Karpas-422 (cell line): ENCODE data around the gene TXNL4B. TPM values are rescaled to one million over a fixed set of nuclear protein-coding genes. Genes with fewer than 3 reads are reported as not detected.

ENCODE experiments used
- DNase-seq: peaks from one replicate; pipeline ENCODE4 v3.0.0-alpha.2; 2015
- H2AFZ ChIP-seq: fragments of 200-600 bp; sonication (generic); 2 replicates; pipeline ENCODE4 v1.6.1; 2014; ENCODE audit warnings: antibody characterized with exemption, low read length, mixed read lengths
- H3K27ac ChIP-seq: fragments of 200-600 bp; sonication (generic); 2 replicates; pipeline ENCODE4 v1.5.1; 2014; ENCODE audit warnings: mild to moderate bottlenecking, low read length, moderate library complexity
- H3K27me3 ChIP-seq: fragments of 200-600 bp; sonication (generic); 2 replicates; pipeline ENCODE4 v1.6.1; 2014; ENCODE audit warnings: low read length, mixed read lengths
- H3K36me3 ChIP-seq: fragments of 200-600 bp; sonication (generic); 2 replicates; pipeline ENCODE4 v1.6.1; 2014; ENCODE audit warnings: low read length, mixed read lengths; ENCODE audit not compliant: insufficient read depth
- H3K4me1 ChIP-seq: fragments of 200-600 bp; sonication (generic); 2 replicates; pipeline ENCODE4 v1.6.1; 2014; ENCODE audit warnings: mild to moderate bottlenecking, low read length, mixed read lengths
- H3K4me2 ChIP-seq: fragments of 200-600 bp; sonication (generic); 2 replicates; pipeline ENCODE4 v1.6.1; 2014; ENCODE audit warnings: low read length, low read depth, mild to moderate bottlenecking; ENCODE audit not compliant: poor library complexity, severe bottlenecking
- H3K4me3 ChIP-seq: fragments of 200-600 bp; sonication (generic); 2 replicates; pipeline ENCODE4 v1.5.1; 2014; ENCODE audit warnings: mild to moderate bottlenecking, antibody characterized with exemption, low read length, mixed read lengths
- H3K79me2 ChIP-seq: fragments of 200-600 bp; sonication (generic); 2 replicates; pipeline ENCODE4 v1.6.1; 2014; ENCODE audit warnings: mild to moderate bottlenecking, low read length, mixed read lengths
- H3K9ac ChIP-seq: fragments of 200-600 bp; sonication (generic); 2 replicates; pipeline ENCODE4 v1.6.0; 2014; ENCODE audit warnings: low read length
- H3K9me2 ChIP-seq: fragments of 200-600 bp; sonication (generic), shearing (Covaris generic); replicated peaks from 2 replicates; pipeline ENCODE4 v1.6.0; 2014; ENCODE audit warnings: mild to moderate bottlenecking, low read length, moderate library complexity; ENCODE audit not compliant: insufficient read depth
- H3K9me3 ChIP-seq: fragments of 300-700, 200-600 bp; sonication (generic); 2 replicates; pipeline ENCODE4 v1.6.1; 2014; ENCODE audit warnings: low read length, mixed read lengths
- H4K20me1 ChIP-seq: fragments of 200-600 bp; sonication (generic); 2 replicates; pipeline ENCODE4 v1.6.1; 2014; ENCODE audit warnings: mild to moderate bottlenecking, antibody characterized with exemption, low read length, low read depth; ENCODE audit not compliant: insufficient read depth
- total RNA-seq: library from RNA; depleted of rRNA; stranded (reverse); fragments of >200 nt; shearing (Covaris generic); gene quantifications from 2 replicates; pipeline ENCODE4 v1.2.3, GENCODE V29; 2014; ENCODE audit warnings: low replicate concordance

The TXNL4B gene
- total RNA-seq, 1 experiment from 2014 or later = 15.2 TPM

DNA sequence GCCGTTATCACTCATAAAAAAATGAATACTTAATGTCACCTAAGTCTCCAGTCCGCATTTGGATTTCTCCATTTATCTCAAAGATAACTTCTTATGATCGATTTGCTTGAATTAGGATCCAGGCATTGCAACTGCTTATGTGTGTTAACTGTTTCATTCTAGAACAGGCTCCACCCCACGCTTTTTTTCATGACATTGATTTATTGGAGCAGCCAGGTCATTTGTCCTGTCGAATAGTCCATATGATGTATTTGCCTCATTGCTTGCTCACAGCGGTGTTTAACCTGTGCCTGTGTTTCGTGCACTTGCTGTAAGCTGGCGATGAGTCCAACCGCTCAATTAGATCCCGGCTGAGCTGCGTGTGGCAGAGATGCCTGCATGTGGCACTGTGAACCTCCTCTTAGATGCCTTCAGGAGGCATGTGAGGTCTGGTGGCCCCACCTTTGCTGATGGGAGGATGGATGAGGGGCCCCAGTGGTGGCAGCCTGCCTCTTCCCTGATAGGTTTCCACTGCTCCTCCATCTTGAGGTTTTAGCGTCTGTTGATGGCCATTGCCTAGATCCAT is 16.6 kb upstream of the TXNL4B start:
- H3K79me2 ChIP-seq = no peaks in the 10 kb centered on the region
- no peak for DNase-seq
- peaks cover 27% of the 10 kb centered on the region; the same call in 1 of the 2 replicates for H3K36me3 ChIP-seq
- H3K9me2 ChIP-seq = no peaks in the 10 kb centered on the region
- no peaks in the 10 kb centered on the region for H3K27me3 ChIP-seq
- H3K9ac ChIP-seq = no peak overlapping the region
- H3K4me1 ChIP-seq = no peaks in the 10 kb centered on the region
- H3K4me2 ChIP-seq = no peak overlapping the region
- H3K9me3 ChIP-seq = no peaks in the 10 kb centered on the region
- H3K27ac ChIP-seq = no peak overlapping the region
- H4K20me1 ChIP-seq = no peaks in the 10 kb centered on the region
- no peak overlapping the region for H3K4me3 ChIP-seq
- H2AFZ ChIP-seq = no peak overlapping the region

DNA sequence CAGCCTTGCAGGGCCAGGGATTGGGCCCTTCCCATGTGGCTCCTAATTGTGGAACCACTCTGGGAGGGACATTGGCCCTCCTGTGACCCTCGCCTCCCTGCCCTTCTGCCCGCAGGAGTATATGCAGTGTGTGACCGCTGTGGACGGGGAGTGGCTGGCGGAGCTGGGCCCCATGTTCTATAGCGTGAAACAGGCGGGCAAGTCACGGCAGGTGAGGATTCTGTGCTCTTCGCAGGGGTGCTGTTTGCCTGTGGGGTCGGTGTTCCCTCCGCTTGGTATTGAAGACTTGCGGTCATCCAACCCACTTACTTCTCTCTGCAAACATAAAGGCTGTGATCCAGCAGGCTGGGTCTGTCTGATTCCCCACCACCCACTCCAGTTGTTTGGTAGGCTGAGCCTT is 15.9 kb upstream of the TXNL4B start:
- no peak overlapping the region for H3K27ac ChIP-seq
- no peak overlapping the region for H3K9ac ChIP-seq
- no peak overlapping the region for H3K4me3 ChIP-seq
- no peaks in the 10 kb centered on the region for H3K9me3 ChIP-seq
- peaks cover 27% of the 10 kb centered on the region; the same call in 1 of the 2 replicates for H3K36me3 ChIP-seq
- no peak overlapping the region for H2AFZ ChIP-seq
- H3K9me2 ChIP-seq = no peaks in the 10 kb centered on the region
- DNase-seq = no peak
- H4K20me1 ChIP-seq = no peaks in the 10 kb centered on the region
- H3K27me3 ChIP-seq = no peaks in the 10 kb centered on the region
- H3K79me2 ChIP-seq = no peaks in the 10 kb centered on the region
- H3K4me1 ChIP-seq = no peaks in the 10 kb centered on the region
- H3K4me2 ChIP-seq = no peak overlapping the region

DNA sequence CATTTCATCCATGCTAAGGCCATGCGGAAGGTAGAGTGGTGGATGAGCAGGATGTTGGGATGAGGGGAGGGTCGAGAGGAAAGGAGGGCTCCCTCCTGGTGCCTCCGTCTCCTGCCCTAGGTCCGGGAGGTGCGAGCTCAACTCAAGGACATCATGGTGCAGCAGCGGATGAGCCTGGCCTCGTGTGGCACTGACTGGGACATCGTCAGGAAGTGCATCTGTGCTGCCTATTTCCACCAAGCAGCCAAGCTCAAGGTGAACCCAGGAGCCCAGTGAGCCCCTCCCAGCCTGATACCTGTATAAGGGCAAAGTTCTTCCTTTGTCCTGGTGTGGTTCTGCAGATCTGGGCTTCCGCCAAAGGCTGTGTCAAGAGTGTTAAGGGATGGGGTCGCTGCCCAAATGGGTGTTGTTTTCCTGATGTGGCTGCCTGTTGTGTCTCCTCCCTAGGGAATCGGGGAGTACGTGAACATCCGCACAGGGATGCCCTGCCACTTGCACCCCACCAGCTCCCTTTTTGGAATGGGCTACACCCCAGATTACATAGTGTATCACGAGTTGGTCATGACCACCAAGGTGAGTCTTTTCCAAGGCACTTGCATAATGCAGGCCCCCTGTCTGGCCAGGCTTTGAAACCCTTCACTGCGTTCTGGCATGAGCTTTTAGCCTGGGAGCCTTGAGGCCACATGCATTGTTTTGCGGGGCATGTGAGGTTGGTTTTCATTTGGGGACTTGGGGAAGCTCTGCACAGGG is 15.1 kb upstream of the TXNL4B start:
- Histone ChIP-seq H3K4me1 (no peaks in the 10 kb centered on the region), H4K20me1 (no peaks in the 10 kb centered on the region), H3K9me3 (no peaks in the 10 kb centered on the region), H3K27ac (no peak overlapping the region), H2AFZ (no peak overlapping the region), H3K4me3 (no peak overlapping the region), H3K27me3 (no peaks in the 10 kb centered on the region), H3K4me2 (no peak overlapping the region), H3K79me2 (no peaks in the 10 kb centered on the region), H3K9me2 (no peaks in the 10 kb centered on the region), H3K9ac (no peak overlapping the region), H3K36me3 (peaks cover 32% of the 10 kb centered on the region; the same call in 1 of the 2 replicates)
- DNase-seq = no peak

- H3K27ac ChIP-seq = no peak overlapping the region
- H3K4me3 ChIP-seq = no peak overlapping the region
- no peak overlapping the region for H2AFZ ChIP-seq
- H3K79me2 ChIP-seq = no peaks in the 10 kb centered on the region
- peaks cover 42% of the 10 kb centered on the region; the same call in 1 of the 2 replicates for H3K36me3 ChIP-seq
- H3K4me2 ChIP-seq = no peak overlapping the region
- H3K9me3 ChIP-seq = no peaks in the 10 kb centered on the region
- no peaks in the 10 kb centered on the region for H3K4me1 ChIP-seq
- no peaks in the 10 kb centered on the region for H4K20me1 ChIP-seq
- H3K9me2 ChIP-seq = no peaks in the 10 kb centered on the region
- H3K27me3 ChIP-seq = no peaks in the 10 kb centered on the region
- DNase-seq = no peak
- H3K9ac ChIP-seq = no peak overlapping the region
These were observed 14.0 kb upstream of the TXNL4B start for GRCh38 chr16:72107371-72107770.

DNA sequence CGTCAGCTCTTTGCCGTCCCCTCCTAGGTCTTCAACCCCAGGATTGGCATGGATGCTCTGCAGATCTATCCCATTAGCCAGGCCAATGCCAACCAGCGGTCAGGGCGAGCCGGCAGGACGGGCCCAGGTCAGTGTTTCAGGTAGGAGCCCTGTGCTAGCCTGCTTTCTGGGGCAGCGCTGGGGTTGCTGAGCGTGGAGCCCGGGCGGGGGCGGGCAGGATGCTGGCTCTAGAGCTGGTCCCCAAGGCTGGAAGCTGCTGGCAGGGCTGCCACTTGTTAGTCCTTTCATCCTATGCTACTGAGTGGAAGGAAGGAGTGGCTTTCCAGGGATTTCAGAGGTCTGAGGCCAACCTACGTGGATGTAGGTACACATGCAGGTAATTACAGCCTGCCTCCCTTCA is 12.6 kb upstream of the TXNL4B start:
- no peaks in the 10 kb centered on the region for H4K20me1 ChIP-seq

DNA sequence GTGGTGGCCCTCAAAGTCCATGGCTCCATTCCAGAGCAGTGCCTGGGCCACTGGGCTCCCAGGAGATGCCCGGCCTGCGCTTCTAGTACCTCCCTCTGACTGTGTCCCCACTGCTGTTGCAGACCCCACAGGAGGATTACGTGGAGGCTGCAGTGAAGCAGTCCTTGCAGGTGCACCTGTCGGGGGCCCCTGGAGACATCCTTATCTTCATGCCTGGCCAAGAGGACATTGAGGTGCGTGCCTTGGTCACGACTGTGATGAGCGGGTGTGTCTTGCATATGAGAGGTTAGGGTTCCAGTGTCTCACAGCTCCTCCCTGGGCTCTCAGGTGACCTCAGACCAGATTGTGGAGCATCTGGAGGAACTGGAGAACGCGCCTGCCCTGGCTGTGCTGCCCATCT is 11.5 kb upstream of the TXNL4B start:
- Histone ChIP-seq H3K27ac (no peak overlapping the region), H4K20me1 (no peaks in the 10 kb centered on the region), H3K4me2 (no peak overlapping the region), H3K9me2 (no peaks in the 10 kb centered on the region), H3K9ac (no peak overlapping the region), H3K4me3 (no peak overlapping the region), H2AFZ (no peak overlapping the region), H3K9me3 (no peaks in the 10 kb centered on the region), H3K36me3 (peaks cover 50% of the 10 kb centered on the region; the same call in 1 of the 2 replicates), H3K79me2 (no peaks in the 10 kb centered on the region), H3K27me3 (no peaks in the 10 kb centered on the region), H3K4me1 (no peaks in the 10 kb centered on the region)
- no peak for DNase-seq

More for the DNA sequence above, 12.6 kb upstream of the TXNL4B start:
- Histone ChIP-seq H3K79me2 (no peaks in the 10 kb centered on the region), H3K27me3 (no peaks in the 10 kb centered on the region), H3K36me3 (peaks cover 46% of the 10 kb centered on the region; the same call in 1 of the 2 replicates), H3K4me2 (no peak overlapping the region), H3K4me1 (no peaks in the 10 kb centered on the region), H3K27ac (no peak overlapping the region), H3K9me3 (no peaks in the 10 kb centered on the region), H3K9ac (no peak overlapping the region), H3K4me3 (no peak overlapping the region), H3K9me2 (no peaks in the 10 kb centered on the region), H2AFZ (no peak overlapping the region)
- DNase-seq = no peak

- H3K4me1 ChIP-seq = no peaks in the 10 kb centered on the region
- H2AFZ ChIP-seq = no peak overlapping the region
- H3K36me3 ChIP-seq = peaks cover 44% of the 10 kb centered on the region; the same call in 1 of the 2 replicates
- no peak for DNase-seq
- H4K20me1 ChIP-seq = no peaks in the 10 kb centered on the region
- H3K9ac ChIP-seq = no peak overlapping the region
- H3K79me2 ChIP-seq = peaks cover 7% of the 10 kb centered on the region
- H3K4me2 ChIP-seq = no peak overlapping the region
- H3K9me2 ChIP-seq = no peaks in the 10 kb centered on the region
- H3K9me3 ChIP-seq = no peaks in the 10 kb centered on the region
- H3K4me3 ChIP-seq = no peak overlapping the region
- H3K27ac ChIP-seq = no peak overlapping the region
- no peaks in the 10 kb centered on the region for H3K27me3 ChIP-seq
These were observed 7.8 kb upstream of the TXNL4B start for GRCh38 chr16:72101195-72101594.

DNA sequence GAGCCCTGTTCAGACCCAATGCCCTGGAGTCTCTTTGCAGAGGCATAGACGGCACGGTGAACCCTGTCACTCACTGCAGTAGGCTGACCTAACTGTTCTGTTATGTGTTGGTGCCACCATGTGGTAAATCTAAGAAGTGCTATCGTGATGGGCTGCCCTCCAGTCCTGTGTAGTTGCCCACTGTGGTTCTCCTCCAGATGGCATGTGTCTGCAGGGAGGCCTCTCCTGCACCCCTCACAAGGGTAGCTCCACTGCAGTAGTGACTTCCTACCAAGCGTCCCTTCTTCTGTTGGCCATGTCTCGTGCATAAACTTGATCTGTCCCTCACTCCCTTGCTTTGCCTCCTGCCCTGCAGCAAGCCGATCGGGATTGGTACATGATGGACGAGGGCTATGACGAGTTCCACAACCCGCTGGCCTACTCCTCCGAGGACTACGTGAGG is 6.0 kb upstream of the TXNL4B start:
- Histone ChIP-seq H3K27me3 (no peaks in the 10 kb centered on the region), H3K4me1 (peaks cover 16% of the 10 kb centered on the region), H3K9ac (no peak overlapping the region), H3K79me2 (peaks cover 25% of the 10 kb centered on the region), H2AFZ (no peak overlapping the region), H3K27ac (no peak overlapping the region), H3K36me3 (peaks cover 38% of the 10 kb centered on the region; the same call in 1 of the 2 replicates), H3K4me2 (no peak overlapping the region), H3K4me3 (no peak overlapping the region), H4K20me1 (no peaks in the 10 kb centered on the region), H3K9me2 (no peaks in the 10 kb centered on the region), H3K9me3 (no peaks in the 10 kb centered on the region)
- DNase-seq = peak; percentile 90
